ENCODE measurements around the gene OR9A2.

Gene OR9A2, protein sequence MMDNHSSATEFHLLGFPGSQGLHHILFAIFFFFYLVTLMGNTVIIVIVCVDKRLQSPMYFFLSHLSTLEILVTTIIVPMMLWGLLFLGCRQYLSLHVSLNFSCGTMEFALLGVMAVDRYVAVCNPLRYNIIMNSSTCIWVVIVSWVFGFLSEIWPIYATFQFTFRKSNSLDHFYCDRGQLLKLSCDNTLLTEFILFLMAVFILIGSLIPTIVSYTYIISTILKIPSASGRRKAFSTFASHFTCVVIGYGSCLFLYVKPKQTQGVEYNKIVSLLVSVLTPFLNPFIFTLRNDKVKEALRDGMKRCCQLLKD

DNA sequence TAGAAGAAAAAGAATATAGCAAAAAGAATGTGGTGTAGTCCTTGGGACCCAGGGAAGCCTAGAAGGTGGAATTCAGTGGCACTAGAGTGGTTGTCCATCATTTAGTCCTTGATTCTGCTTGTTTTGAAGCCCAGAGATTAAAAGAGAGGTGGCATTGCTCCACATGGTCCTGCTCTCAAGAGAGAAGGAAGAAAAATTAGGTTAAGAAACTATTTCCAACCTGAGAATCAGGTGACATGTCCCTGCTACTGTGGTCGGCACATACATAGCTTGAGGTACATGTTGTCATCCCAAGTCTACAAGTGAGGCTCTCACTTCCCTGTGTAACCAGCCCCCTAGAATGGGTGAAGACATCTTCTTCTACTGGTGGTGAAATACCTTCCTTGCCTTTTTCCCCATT lies at the start of gene OR9A2:
TSS of gene OR9A2 (minus strand) at position 101 of the 400 bp plus-strand sequence. CDS start at position 101, 0 bp downstream.
- in situ Hi-C loops (cut with MboI; ENCODE audit: low sequenced_read_pairs): no loop called here

DNA sequence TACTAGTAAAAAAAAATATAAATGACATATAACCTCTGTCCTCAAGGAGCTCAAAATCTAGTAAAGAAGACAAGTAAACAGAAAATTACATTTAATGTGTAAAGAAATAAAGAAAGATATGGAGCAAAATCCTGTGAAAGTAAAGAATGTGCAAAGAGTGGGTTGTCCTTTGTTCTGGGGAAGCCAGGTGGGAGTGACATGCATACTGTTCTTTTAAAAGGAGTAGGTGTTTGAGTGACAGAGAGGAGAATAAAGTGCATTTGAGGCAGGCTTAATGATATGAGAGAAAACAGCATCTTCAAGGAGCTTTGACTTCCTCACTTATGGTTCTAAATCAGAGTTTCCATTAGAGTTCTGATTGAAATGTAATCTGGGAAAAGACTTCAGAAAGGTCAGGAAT lies 47.2 kb upstream of the OR9A2 start:
- in situ Hi-C loops (cut with MboI; ENCODE audit: low sequenced_read_pairs): no loop called here

DNA sequence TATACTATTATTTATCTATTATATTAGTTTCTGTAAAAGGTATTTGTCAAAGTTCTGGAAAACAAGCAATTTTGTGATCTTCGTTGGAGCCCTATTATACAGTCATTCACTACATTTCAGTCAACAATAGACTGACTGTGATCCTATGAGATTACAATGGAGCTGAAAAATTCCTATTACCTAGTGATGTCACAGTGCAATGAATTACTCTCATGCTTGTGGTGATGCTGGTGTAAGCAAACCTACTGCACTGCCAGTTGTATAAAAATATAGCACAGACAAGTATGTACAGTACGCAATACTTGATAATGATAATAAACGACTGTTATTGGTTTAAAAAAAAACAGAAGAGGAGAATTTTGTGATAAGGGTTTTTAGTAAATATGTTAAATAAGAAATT lies 46.6 kb upstream of the OR9A2 start:
- in situ Hi-C loops (cut with MboI; ENCODE audit: low sequenced_read_pairs): no loop called here

DNA sequence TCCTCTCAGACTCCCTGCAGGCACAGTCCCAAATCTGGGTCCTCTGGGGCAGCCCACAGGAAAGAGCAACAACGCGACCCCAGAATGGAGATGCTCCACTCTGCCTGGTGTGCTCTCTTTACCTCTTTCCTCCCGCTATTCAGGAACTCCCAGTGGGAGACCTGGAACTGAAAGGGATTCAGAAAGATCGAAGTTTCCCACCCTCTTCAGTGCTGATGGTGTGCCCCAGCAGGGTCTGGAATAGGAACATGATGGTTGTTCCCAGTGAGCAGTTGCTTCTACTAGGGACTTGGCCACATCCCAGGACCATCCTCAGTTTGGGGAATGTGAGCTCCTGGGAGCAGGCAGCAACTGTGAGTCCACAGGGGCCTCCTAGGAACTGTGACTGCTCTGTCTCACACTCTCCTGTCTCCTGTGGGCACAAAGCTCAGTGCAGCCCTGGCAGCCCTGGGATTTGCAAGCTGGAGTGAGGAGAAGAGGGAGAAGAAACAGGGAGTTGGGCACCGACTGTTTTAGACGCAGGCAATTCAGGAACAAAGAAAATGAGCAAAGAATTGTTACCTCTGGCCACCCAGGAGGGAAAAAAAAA lies 43.1 kb upstream of the OR9A2 start:
- in situ Hi-C loops (cut with MboI; ENCODE audit: low sequenced_read_pairs): no loop called here

DNA sequence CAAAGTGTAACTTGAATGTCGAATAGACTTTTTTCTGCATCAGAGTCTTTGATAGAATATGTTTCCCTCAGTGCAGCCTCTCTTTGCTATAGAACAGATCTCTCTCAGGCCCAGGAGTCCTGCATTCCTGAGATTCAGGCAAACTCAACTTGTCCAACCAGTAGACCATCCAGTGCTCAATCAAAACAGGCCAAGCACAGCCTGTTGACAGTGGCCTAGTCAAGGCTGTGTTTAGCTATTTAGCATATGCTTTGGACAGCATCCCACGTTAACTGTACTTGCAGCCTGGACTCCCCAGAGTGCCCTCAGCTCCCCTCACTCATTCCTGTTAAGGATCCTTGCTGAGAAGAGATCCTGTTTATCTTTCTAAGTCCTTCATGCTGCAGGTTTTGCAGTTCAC lies 41.5 kb upstream of the OR9A2 start:
- in situ Hi-C loops (cut with MboI; ENCODE audit: low sequenced_read_pairs): no loop called here

DNA sequence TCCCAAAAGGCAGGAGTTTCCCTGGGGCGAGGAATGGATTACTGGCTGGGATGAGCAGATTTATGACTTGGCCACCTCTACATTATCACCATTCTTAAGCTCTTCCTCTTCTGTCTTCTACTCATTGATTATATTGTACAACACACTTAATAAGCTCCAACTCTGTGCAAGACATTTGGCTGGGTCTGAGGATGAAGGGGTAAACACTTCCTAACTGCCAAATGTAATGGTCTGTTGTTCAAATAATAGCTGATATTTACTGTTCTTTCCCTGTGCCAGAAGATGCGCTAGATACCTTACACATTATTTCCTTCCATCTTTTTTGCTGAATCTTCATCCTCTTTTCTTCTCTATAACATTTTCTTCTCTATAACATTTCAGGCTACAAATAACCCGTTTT lies 36.8 kb upstream of the OR9A2 start:
- in situ Hi-C loops (cut with MboI; ENCODE audit: low sequenced_read_pairs): no loop called here

DNA sequence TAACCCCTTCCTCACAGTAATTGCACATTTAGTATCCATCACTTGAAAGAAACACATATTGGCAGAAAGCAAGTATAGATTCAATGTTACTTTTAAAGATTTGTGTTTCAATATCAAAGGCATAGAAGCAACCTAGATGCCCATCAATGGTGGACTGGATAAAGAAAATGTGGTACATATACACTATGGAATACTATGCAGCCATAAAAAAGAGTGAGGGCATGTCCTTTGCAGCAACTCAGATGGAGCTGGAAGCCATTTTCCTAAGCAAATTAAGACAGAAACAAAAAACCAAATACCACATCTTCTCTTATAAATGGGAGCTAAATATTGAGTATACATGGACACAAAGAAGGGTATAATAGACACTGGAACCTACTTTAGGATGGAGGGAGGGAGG lies 28.8 kb upstream of the OR9A2 start:
- in situ Hi-C loops (cut with MboI; ENCODE audit: low sequenced_read_pairs): no loop called here

DNA sequence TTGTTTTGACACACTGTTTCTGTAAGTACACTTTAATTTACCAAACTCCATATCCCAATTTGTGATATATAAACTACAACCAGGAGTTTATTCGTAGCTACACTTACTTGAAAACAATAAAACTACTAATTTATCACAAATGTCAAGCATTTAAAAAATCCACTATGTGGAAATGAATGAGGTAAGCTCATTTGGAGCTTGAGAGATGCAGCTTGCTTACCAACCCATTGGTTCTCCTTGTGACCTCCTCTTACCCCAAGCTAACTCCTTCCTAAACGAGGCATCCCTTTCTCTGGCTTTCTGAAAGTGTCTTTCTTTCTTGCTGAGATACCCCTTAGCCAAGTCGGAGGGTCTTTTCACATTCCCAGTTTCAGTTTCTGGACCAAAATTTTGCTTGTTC lies 27.7 kb upstream of the OR9A2 start:
- in situ Hi-C loops (cut with MboI; ENCODE audit: low sequenced_read_pairs): no loop called here

DNA sequence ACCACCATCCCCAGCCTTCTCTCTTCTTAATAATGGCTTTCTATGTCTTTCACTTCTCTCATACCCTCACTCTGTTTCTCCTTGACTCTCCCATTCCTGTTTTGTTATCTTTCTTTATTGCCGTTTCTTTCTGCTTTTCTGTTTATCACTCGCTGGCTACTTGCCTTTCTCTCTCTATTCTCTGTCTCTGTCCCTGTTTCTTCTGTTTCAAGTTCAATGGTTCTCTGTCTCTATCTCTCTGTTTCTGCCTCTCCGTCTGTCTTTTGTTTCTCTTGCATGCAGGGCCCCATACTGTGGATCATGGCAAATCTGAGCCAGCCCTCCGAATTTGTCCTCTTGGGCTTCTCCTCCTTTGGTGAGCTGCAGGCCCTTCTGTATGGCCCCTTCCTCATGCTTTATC lies 25.1 kb upstream of the OR9A2 start, which contains the start of gene OR6V1:
TSS of gene OR6V1 (plus strand) at position 301 of the 400 bp plus-strand sequence. CDS start at position 301, 0 bp downstream.
- in situ Hi-C loops (cut with MboI; ENCODE audit: low sequenced_read_pairs): no loop called here

DNA sequence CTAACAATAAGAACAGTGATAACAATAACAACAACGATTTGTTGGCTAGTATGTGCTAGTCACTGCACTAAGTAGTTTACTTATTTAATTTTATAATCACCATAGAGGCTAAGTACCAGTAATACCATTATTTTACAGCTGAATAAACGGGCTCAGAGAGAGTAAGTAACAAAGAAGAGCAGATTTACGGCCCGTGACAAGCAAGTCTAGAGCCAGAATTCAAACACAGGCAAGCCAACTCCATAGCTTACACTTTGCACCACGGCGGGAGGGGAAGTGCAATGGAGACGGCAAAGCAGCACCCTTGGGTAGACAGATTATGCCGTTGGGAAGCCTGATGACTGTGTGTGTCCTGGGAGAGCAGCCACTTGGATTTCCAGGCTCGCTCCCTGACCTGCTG lies 24.0 kb upstream of the OR9A2 start:
- in situ Hi-C loops (cut with MboI; ENCODE audit: low sequenced_read_pairs): no loop called here

DNA sequence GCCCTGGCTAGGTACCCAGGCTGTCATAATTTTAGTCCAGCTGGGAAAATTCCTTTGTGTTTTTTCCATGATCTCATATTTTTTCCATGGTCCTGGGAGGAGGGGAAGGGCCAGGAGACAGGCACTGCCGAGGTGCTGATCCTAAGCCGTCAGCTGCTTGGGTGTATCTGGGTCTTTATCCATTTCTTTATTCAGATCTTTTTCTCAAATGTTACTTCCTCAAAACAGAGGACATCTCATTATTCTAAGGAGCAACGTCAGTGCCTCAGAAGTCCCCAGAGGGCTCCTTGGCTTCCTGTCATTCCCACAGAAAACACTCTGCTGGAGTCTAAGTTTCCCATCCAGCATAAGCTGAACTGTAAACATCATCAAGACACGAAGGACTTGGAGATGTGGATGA lies 22.4 kb upstream of the OR9A2 start:
- in situ Hi-C loops (cut with MboI; ENCODE audit: low sequenced_read_pairs): no loop called here

DNA sequence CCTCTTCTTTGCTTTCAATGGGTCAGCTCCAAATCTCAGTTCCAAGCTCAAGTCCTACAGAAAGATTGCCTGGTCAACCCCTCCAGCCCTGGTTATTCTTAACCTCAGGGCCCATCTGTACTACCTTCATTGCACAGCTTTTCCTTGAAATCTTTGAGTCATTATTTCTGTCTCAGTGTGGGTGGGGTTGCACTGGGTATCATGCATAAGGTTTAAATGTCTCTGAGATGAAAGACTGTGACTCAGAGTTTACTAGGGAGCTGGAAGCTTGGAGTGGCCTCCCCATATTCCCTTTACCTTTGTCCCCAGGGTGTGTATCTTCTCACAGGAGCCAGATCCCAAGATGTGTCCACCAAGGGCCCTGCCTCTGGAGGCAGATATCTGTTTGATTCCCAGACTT lies 21.9 kb upstream of the OR9A2 start:
- in situ Hi-C loops (cut with MboI; ENCODE audit: low sequenced_read_pairs): no loop called here

DNA sequence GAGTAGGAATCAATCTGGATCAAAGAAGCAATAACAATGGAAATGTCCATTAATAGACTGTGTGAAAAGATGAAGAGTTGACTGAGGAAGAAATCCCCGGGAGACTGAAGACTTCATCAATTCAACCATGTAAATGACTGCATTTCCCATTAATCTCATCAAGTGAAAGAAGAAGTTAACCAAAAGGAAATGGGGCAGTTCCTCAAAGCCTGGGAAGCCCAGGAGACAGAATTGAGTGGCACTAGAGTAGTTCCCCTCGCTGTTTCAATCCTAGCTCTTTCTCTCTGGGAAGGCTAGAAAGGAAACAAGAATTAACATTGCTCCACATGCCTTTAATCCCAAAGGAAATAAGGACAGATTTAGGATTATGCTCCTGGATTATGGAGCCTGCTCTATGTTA lies 20.4 kb upstream of the OR9A2 start:
- in situ Hi-C loops (cut with MboI; ENCODE audit: low sequenced_read_pairs): no loop called here

DNA sequence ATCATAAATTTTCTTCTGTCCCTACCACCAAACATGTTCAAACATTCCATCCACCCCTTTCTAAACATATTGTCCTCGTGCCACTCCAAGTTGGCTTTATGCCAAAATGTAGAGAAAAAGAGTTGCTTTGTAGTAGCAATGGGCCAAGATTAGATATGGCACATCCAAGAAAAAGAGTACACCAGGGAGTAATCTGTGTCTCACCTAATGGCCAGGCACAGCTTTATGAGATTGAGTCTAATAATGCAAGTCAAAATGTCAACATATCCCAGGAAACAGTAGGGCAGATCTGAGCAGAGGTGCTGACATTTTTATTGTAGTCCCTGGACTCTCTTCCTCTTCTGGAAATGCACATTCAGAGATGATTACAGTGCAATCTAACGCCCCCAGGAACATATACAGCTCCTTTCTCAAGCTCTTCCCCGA lies 19.5 kb upstream of the OR9A2 start:
- in situ Hi-C loops (cut with MboI; ENCODE audit: low sequenced_read_pairs): no loop called here

DNA sequence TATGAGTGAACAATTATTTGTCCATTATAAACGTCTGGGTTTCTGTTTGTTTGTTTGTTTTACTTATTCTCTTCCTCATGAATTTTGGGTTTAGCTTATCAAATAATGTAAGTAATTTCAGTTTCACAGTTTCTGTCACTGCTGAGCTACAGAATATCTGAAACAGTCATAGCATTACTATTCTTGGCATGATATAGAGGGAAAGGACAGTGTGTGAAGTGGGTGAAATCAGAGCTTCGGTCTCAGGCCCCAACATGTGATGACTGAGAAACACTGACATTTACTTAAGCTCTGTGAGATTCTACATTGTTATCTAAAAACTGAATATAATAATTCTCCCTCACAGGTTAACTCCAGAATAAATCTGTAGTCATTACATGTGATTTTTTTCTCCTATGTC lies 16.5 kb upstream of the OR9A2 start:
- in situ Hi-C loops (cut with MboI; ENCODE audit: low sequenced_read_pairs): no loop called here

DNA sequence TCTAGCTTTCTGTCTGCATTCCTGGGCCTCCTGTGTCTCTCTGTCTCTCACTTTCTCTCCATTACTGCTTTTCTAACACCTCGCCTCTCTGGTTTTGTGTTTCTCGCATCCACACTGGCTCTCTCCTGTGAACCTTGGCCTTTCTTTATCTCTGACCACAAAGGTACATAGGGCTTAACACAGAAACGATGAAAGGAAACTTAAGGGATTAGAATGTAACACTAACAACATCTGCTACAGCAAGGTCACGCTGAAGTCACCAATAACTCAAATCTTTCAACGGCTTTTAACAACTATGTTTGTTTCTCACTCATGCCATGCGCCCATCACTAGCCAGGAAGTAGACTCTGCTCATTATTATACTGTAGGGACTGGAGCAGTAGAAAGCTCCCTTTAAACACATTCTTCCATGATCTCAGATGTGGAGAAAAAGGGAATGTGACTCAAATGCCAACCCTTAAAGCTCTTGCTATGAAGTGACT lies 15.9 kb upstream of the OR9A2 start:
- in situ Hi-C loops (cut with MboI; ENCODE audit: low sequenced_read_pairs): no loop called here

DNA sequence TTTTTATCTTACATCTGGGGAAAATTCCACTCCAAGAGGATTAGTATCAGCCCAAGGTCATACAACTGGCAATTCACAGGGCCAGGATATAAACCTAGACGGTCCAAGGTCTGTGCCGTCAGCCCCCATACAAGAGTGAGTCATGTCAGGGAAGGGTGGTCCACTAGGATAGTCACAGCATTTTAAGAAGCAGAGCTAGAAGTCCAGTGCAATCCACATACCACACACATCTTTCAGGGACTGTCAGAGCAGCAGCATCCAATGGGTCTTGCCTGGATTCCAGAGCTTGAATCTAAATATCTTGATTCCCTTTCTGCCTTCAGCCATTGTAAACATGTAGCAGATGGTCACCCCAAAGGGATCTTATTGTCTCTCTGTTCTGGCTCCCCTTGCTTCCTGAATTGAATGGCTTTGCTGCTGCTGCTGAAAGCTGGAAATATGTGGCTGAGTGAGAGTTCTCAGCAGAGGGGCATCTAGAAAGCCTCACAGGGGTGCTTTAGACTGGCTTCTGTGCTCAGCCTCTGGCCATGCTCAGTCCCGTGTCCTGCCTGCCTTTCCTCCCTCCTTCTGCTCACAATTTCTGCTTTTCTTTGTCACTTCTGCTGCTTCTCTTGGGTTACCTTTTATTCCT lies 15.3 kb upstream of the OR9A2 start:
- in situ Hi-C loops (cut with MboI; ENCODE audit: low sequenced_read_pairs): no loop called here

DNA sequence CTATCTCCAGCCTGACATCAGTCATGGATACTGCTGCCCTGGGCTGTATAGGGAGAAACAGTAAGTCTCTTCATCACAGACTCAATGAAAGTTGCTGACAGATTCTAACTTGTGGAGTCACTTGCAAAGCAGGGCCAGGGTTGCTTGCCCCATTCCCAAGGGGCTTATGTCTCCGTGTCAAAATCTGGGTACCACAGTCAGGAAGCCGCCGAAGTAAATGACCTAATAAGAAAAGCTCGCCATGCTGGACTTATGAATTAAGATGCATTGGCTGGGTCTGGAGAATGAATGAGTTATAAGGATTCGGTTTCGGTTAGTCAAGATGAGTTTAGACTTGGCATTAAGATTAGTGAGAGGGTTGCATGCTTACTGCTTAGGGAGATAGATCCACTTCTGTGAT lies 14.4 kb upstream of the OR9A2 start:
- in situ Hi-C loops (cut with MboI; ENCODE audit: low sequenced_read_pairs): no loop called here

DNA sequence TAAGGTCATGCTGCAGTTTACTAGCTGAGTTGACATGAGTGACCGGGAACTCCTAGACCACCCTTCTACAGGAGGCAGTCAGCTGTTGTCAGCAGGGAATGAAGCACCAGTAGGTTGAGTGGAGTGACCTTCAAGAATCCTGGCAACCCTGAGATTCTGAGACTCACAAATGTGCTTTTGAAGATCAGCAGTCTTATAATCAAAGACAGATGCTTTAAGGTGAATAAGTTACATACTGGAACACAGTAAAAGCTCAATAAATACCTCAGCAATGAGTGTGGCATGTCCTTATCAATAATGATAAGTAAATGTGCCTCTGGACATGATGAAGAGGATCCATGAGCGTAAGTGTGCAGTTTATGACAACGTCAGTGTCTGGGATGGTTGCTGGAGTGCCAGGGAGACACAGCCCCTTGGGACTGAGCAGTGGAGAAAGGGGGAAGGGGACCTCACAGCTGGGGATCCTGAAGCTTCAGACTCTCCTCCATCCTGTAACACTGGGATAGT lies 13.3 kb upstream of the OR9A2 start:
- in situ Hi-C loops (cut with MboI; ENCODE audit: low sequenced_read_pairs): no loop called here

DNA sequence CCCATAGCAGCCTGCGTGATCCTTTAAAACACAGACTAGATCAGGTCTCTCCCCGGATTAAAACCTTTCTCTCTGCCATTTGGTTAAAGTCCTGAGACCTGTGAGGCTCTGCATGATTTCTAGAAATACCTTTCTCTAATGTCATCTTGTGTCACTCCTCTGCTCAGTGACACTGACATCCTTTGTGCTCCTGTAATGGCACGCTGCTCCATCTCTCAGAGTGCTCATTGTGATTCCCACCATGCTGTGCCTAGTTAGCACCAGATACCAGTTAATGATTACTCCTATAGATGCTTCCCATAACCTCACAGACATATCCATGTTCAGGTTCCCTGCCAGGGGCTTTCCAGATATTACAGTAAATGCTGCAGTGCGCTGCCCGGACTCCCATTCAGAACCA lies 11.7 kb upstream of the OR9A2 start:
- in situ Hi-C loops (cut with MboI; ENCODE audit: low sequenced_read_pairs): no loop called here

DNA sequence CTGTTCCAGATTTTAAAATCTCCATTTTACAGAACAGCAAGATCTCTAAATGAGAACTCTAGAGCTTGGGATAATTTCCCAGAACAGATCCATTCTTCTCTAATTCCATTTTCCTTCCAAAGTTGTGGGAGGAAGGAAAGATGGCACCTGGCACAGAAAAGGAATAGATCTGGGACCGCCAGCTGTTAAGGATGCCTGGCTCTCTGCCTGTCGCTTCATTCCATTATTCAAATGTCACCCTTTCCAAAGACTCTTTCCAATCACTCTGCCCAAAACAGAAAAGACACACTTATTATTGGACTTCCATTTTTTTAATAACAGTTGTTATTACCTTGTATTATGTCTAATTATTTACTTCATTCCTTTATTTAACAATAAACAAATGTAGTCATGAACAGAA lies 751 bp upstream of the OR9A2 start:
- in situ Hi-C loops (cut with MboI; ENCODE audit: low sequenced_read_pairs): no loop called here

DNA sequence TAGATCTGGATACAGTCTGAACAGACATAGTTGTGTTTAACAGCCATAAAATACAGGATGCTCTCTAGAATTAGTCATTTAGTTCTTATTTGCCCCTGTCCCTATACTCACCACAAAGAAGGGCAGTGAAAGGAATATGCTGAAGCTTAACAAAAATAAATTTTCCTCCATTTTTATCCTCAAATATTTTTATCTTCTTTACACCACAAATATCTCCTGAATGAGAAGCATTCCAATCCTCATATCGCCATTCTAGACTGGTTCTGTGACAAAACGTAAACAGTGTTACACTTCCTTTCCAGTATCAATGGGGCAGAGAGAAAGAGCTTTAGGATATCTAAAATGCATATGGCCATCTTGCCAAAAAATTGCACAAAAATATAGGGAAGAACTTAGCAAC lies 1.6 kb downstream of the OR9A2 start:
- in situ Hi-C loops (cut with MboI; ENCODE audit: low sequenced_read_pairs): no loop called here
